ENCODE data around the gene XPA.

XPA gene

GRCh38 chr9:97682242-97682641 is 14.9 kb downstream of the XPA start:
- no peak overlapping the region for H2AFZ ChIP-seq (ENCODE audit: low read length, unreplicated experiment)
- peaks cover 7% of the 10 kb centered on the region; the same call in 1 of the 2 replicates for H3K36me3 ChIP-seq (ENCODE audit: insufficient read depth, low read length)

GRCh38 chr9:97675655-97676054 is 21.5 kb downstream of the XPA start:
- no peaks in the 10 kb centered on the region for H3K4me1 ChIP-seq (ENCODE audit: control insufficient read depth, insufficient read depth, low read length, unreplicated experiment)
- peaks cover 3% of the 10 kb centered on the region for H3K79me2 ChIP-seq (ENCODE audit: control insufficient read depth, insufficient read depth, low read length, unreplicated experiment)
- H3K27ac ChIP-seq (ENCODE audit: low read depth, low read length), result no peak overlapping the region
- no peak overlapping the region for H3K4me3 ChIP-seq (ENCODE audit: low read depth, low read length)
- no peak overlapping the region for H2AFZ ChIP-seq (ENCODE audit: low read length, unreplicated experiment)
- H3K27me3 ChIP-seq (ENCODE audit: insufficient read depth, low read length), result no peaks in the 10 kb centered on the region
- H3K36me3 ChIP-seq (ENCODE audit: insufficient read depth, low read length), result peaks cover 46% of the 10 kb centered on the region

More at GRCh38 chr9:97682242-97682641, 14.9 kb downstream of the XPA start:
- Histone ChIP-seq H3K27ac (ENCODE audit: low read depth, low read length) (no peak overlapping the region), H3K4me3 (ENCODE audit: low read depth, low read length) (no peak overlapping the region), H3K27me3 (ENCODE audit: insufficient read depth, low read length) (no peaks in the 10 kb centered on the region), H3K4me1 (ENCODE audit: control insufficient read depth, insufficient read depth, low read length, unreplicated experiment) (no peaks in the 10 kb centered on the region), H3K79me2 (ENCODE audit: control insufficient read depth, insufficient read depth, low read length, unreplicated experiment) (peaks cover 3% of the 10 kb centered on the region)

GRCh38 chr9:97673922-97674321 is 23.2 kb downstream of the XPA start:
- no peak overlapping the region for H3K27ac ChIP-seq (ENCODE audit: low read depth, low read length)
- peaks cover 3% of the 10 kb centered on the region for H3K79me2 ChIP-seq (ENCODE audit: control insufficient read depth, insufficient read depth, low read length, unreplicated experiment)
- no peaks in the 10 kb centered on the region for H3K27me3 ChIP-seq (ENCODE audit: insufficient read depth, low read length)
- H3K4me1 ChIP-seq (ENCODE audit: control insufficient read depth, insufficient read depth, low read length, unreplicated experiment), result no peaks in the 10 kb centered on the region
- H3K4me3 ChIP-seq (ENCODE audit: low read depth, low read length), result no peak overlapping the region
- no peak overlapping the region for H2AFZ ChIP-seq (ENCODE audit: low read length, unreplicated experiment)
- peaks cover 60% of the 10 kb centered on the region for H3K36me3 ChIP-seq (ENCODE audit: insufficient read depth, low read length)

- Histone ChIP-seq H3K27me3 (ENCODE audit: insufficient read depth, low read length) (no peaks in the 10 kb centered on the region), H2AFZ (ENCODE audit: low read length, unreplicated experiment) (no peak overlapping the region), H3K27ac (ENCODE audit: low read depth, low read length) (no peak overlapping the region), H3K4me3 (ENCODE audit: low read depth, low read length) (no peak overlapping the region), H3K79me2 (ENCODE audit: control insufficient read depth, insufficient read depth, low read length, unreplicated experiment) (no peaks in the 10 kb centered on the region), H3K4me1 (ENCODE audit: control insufficient read depth, insufficient read depth, low read length, unreplicated experiment) (no peaks in the 10 kb centered on the region), H3K36me3 (ENCODE audit: insufficient read depth, low read length) (peaks cover 67% of the 10 kb centered on the region)
Observed at GRCh38 chr9:97672403-97672802, 24.7 kb downstream of the XPA start.

GRCh38 chr9:97670586-97670985 is 26.6 kb downstream of the XPA start:
- H3K36me3 ChIP-seq (ENCODE audit: insufficient read depth, low read length), result peaks cover 64% of the 10 kb centered on the region
- H3K4me3 ChIP-seq (ENCODE audit: low read depth, low read length), result no peak overlapping the region
- no peak overlapping the region for H3K27ac ChIP-seq (ENCODE audit: low read depth, low read length)
- H3K27me3 ChIP-seq (ENCODE audit: insufficient read depth, low read length), result no peaks in the 10 kb centered on the region
- H3K4me1 ChIP-seq (ENCODE audit: control insufficient read depth, insufficient read depth, low read length, unreplicated experiment), result no peaks in the 10 kb centered on the region
- no peak overlapping the region for H2AFZ ChIP-seq (ENCODE audit: low read length, unreplicated experiment)
- H3K79me2 ChIP-seq (ENCODE audit: control insufficient read depth, insufficient read depth, low read length, unreplicated experiment), result no peaks in the 10 kb centered on the region

GRCh38 chr9:97668485-97668884 is 28.7 kb downstream of the XPA start:
- Histone ChIP-seq H2AFZ (ENCODE audit: low read length, unreplicated experiment) (no peak overlapping the region), H3K27me3 (ENCODE audit: insufficient read depth, low read length) (no peaks in the 10 kb centered on the region), H3K4me1 (ENCODE audit: control insufficient read depth, insufficient read depth, low read length, unreplicated experiment) (no peaks in the 10 kb centered on the region), H3K4me3 (ENCODE audit: low read depth, low read length) (no peak overlapping the region), H3K36me3 (ENCODE audit: insufficient read depth, low read length) (peaks cover 57% of the 10 kb centered on the region), H3K27ac (ENCODE audit: low read depth, low read length) (no peak overlapping the region), H3K79me2 (ENCODE audit: control insufficient read depth, insufficient read depth, low read length, unreplicated experiment) (no peaks in the 10 kb centered on the region)

GRCh38 chr9:97666907-97667686 is 30.0 kb downstream of the XPA start:
- H3K4me3 ChIP-seq (ENCODE audit: low read depth, low read length), result no peak overlapping the region
- H3K4me1 ChIP-seq (ENCODE audit: control insufficient read depth, insufficient read depth, low read length, unreplicated experiment), result no peaks in the 10 kb centered on the region
- no peaks in the 10 kb centered on the region for H3K79me2 ChIP-seq (ENCODE audit: control insufficient read depth, insufficient read depth, low read length, unreplicated experiment)
- no peaks in the 10 kb centered on the region for H3K27me3 ChIP-seq (ENCODE audit: insufficient read depth, low read length)
- H3K27ac ChIP-seq (ENCODE audit: low read depth, low read length), result no peak overlapping the region
- peaks cover 58% of the 10 kb centered on the region for H3K36me3 ChIP-seq (ENCODE audit: insufficient read depth, low read length)
- no peak overlapping the region for H2AFZ ChIP-seq (ENCODE audit: low read length, unreplicated experiment)

- Histone ChIP-seq H3K4me1 (ENCODE audit: control insufficient read depth, insufficient read depth, low read length, unreplicated experiment) (no peaks in the 10 kb centered on the region), H3K27ac (ENCODE audit: low read depth, low read length) (no peak overlapping the region), H3K27me3 (ENCODE audit: insufficient read depth, low read length) (no peaks in the 10 kb centered on the region), H3K4me3 (ENCODE audit: low read depth, low read length) (no peak overlapping the region), H3K36me3 (ENCODE audit: insufficient read depth, low read length) (peaks cover 57% of the 10 kb centered on the region), H3K79me2 (ENCODE audit: control insufficient read depth, insufficient read depth, low read length, unreplicated experiment) (no peaks in the 10 kb centered on the region), H2AFZ (ENCODE audit: low read length, unreplicated experiment) (no peak overlapping the region)
Observed at GRCh38 chr9:97665742-97666141, 31.4 kb downstream of the XPA start.

GRCh38 chr9:97660847-97661246 is 36.3 kb downstream of the XPA start:
- H3K4me1 ChIP-seq (ENCODE audit: control insufficient read depth, insufficient read depth, low read length, unreplicated experiment), result no peaks in the 10 kb centered on the region
- no peak overlapping the region for H2AFZ ChIP-seq (ENCODE audit: low read length, unreplicated experiment)
- H3K27ac ChIP-seq (ENCODE audit: low read depth, low read length), result no peak overlapping the region
- H3K79me2 ChIP-seq (ENCODE audit: control insufficient read depth, insufficient read depth, low read length, unreplicated experiment), result no peaks in the 10 kb centered on the region
- H3K4me3 ChIP-seq (ENCODE audit: low read depth, low read length), result no peak overlapping the region
- H3K27me3 ChIP-seq (ENCODE audit: insufficient read depth, low read length), result no peaks in the 10 kb centered on the region
- peaks cover 72% of the 10 kb centered on the region for H3K36me3 ChIP-seq (ENCODE audit: insufficient read depth, low read length)

- Histone ChIP-seq H3K4me1 (ENCODE audit: control insufficient read depth, insufficient read depth, low read length, unreplicated experiment) (no peaks in the 10 kb centered on the region), H3K79me2 (ENCODE audit: control insufficient read depth, insufficient read depth, low read length, unreplicated experiment) (no peaks in the 10 kb centered on the region), H3K4me3 (ENCODE audit: low read depth, low read length) (no peak overlapping the region), H3K27me3 (ENCODE audit: insufficient read depth, low read length) (no peaks in the 10 kb centered on the region), H2AFZ (ENCODE audit: low read length, unreplicated experiment) (no peak overlapping the region), H3K27ac (ENCODE audit: low read depth, low read length) (no peak overlapping the region), H3K36me3 (ENCODE audit: insufficient read depth, low read length) (peaks cover 75% of the 10 kb centered on the region)
Observed at GRCh38 chr9:97660340-97660739, 36.8 kb downstream of the XPA start.

- no peaks in the 10 kb centered on the region for H3K27me3 ChIP-seq (ENCODE audit: insufficient read depth, low read length)
- H3K4me3 ChIP-seq (ENCODE audit: low read depth, low read length), result no peak overlapping the region
- peaks cover 76% of the 10 kb centered on the region for H3K36me3 ChIP-seq (ENCODE audit: insufficient read depth, low read length)
- H2AFZ ChIP-seq (ENCODE audit: low read length, unreplicated experiment), result no peak overlapping the region
- no peak overlapping the region for H3K27ac ChIP-seq (ENCODE audit: low read depth, low read length)
- H3K4me1 ChIP-seq (ENCODE audit: control insufficient read depth, insufficient read depth, low read length, unreplicated experiment), result no peaks in the 10 kb centered on the region
- no peaks in the 10 kb centered on the region for H3K79me2 ChIP-seq (ENCODE audit: control insufficient read depth, insufficient read depth, low read length, unreplicated experiment)
Observed at GRCh38 chr9:97659771-97660170, 37.4 kb downstream of the XPA start.
